A172 (cell line): Measurements from ENCODE around the gene BAIAP2. TPM values are rescaled to one million over a fixed set of nuclear protein-coding genes. Genes with fewer than 3 reads are reported as not detected.

ENCODE experiments used
- DNase-seq: peaks from one replicate; pipeline ENCODE4 v3.0.0-alpha.2; 2015; ENCODE audit warnings: low spot score
- total RNA-seq: library from RNA; depleted of rRNA; stranded (reverse); fragments of >200 nt; shearing (Covaris generic); gene quantifications from 2 replicates; pipeline ENCODE4 v1.2.3, GENCODE V29; 2014

The BAIAP2 gene
- total RNA-seq, 1 experiment from 2014 or later: 89.5 TPM

DNA sequence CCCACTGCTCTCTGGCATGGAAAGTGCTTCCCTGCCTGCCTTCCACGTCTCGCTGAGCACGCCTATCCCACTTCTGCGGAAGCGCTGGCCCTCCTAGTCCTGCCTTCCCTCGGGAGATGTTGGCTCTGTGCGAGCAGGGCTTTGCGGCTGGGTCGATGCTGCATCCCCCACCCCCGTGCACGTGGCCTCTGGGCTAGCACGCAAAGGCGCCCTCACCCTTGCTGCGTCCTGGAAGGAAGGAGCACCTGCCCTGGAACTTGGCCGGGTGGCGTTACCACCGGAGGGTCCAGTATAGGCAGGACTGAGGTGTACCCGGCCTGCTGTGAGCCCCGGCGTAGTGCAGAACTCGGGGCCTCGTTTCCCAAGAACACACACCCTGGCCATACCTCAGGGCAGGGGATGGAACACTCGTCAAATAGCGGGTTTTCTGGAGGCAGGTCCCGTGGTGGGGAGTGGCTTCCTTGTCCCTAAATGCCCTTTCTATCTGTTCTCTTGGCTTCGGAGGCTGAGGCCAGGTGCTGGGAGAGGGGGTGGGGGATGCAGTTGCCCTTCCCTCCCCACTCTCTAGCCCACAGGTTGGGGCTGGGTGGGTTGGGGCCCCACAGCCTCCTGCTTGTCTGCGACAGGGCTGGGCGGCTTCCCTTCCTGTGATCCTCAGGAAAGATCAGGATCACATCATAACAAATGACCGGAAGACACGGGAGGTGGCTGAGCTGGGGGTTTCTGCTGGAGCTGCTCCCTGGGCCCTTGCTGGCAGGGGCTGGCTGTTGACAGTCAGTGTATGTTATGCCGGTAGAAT lies 17.4 kb downstream of the BAIAP2 start:
- peak; percentile 50 for DNase-seq

GRCh38 chr17:81053041-81053970 lies 18.4 kb downstream of the BAIAP2 start:
- DNase-seq: no peak

GRCh38 chr17:81054308-81054707 lies 19.4 kb downstream of the BAIAP2 start:
- no peak for DNase-seq

GRCh38 chr17:81054881-81055370 lies 20.0 kb downstream of the BAIAP2 start:
- no peak for DNase-seq

GRCh38 chr17:81056312-81056711 lies 21.4 kb downstream of the BAIAP2 start:
- DNase-seq: no peak

GRCh38 chr17:81057079-81057730 lies 22.3 kb downstream of the BAIAP2 start:
- peak; percentile 78 for DNase-seq

DNA sequence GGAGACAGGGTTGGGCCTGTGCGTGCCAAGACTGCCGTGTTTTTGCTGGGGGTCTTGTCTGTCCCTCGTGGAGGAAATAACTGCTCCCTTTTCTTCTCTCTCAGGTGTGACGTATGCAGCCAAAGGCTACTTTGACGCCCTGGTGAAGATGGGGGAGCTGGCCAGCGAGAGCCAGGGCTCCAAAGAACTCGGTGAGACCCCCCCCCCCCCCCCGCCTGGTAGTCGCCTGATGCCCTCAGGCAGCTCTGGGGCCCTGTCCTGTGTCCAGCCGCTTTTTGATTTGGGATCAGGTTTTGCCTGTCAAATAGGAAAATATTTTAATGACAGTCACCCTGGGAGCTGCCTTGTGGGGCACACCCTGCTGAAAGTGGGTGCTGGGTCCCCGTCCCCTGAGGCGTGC lies 22.8 kb downstream of the BAIAP2 start:
- DNase-seq: no peak

DNA sequence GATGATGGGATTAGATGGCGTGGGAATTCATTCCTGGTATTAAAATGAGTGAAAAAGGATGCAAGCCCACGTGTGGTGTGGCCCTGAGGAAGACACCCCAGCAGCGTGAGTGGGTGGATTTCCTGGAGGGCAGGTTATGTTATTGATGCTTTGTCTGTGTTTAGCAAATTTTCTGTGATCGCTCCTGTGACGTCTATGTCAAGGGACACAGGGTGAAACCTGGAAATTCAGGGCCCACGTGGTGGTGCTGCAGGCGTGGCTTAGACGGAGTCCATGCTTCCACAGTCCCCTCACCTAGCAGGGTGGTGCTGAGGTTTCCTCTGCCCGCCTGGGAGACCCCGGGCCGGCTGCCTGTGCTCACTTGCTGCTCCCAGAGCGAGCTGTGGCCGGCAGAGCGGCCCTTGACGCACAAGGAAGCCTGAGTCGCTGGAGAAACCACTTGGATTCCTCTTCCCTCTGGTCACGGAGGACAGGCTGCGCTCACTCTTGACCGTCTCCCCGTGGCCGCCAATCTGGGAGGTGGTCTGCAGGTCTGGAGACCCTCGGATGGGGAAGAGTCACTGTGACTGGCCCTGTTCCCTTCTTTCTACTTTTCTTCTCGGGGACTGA lies 23.4 kb downstream of the BAIAP2 start:
- no peak for DNase-seq

GRCh38 chr17:81059026-81059425 lies 24.1 kb downstream of the BAIAP2 start:
- no peak for DNase-seq

- no peak for DNase-seq
Measured at GRCh38 chr17:81060416-81060815, 25.5 kb downstream of the BAIAP2 start.

DNA sequence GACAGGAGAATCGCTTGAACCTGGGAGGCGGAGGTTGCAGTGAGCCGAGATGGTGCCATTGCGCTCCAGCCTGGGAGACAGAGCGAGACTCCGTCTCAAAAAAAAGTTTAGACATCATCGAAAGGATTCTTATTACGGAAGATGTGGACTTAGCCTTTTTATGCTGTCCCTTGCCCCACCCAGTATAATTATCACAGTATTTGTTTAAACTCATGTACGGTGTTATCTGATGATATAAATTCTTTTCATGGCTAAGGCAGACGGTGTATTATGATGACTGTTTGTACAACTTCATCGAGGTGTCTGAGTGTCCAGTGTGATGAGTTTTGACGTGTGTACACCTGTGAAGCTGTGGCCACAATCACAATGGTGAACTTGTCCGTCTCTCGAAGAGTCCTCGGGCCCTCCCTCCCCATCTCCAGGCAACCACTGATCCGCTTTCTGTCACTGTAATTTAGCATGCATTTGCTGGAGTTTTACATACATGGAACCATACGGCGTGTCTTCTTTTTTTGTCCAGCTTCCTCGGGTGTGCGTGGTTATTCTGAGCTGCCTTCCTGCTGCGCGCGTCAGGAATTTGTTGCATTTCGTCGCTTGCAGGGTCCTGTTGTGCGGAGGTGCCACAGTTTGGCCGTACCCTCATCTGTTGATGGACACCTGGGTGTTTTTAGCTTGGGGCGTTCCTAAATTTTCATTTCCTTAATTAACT lies 26.2 kb downstream of the BAIAP2 start:
- no peak for DNase-seq

- no peak for DNase-seq
Measured at GRCh38 chr17:81062014-81062780, 27.2 kb downstream of the BAIAP2 start.

DNA sequence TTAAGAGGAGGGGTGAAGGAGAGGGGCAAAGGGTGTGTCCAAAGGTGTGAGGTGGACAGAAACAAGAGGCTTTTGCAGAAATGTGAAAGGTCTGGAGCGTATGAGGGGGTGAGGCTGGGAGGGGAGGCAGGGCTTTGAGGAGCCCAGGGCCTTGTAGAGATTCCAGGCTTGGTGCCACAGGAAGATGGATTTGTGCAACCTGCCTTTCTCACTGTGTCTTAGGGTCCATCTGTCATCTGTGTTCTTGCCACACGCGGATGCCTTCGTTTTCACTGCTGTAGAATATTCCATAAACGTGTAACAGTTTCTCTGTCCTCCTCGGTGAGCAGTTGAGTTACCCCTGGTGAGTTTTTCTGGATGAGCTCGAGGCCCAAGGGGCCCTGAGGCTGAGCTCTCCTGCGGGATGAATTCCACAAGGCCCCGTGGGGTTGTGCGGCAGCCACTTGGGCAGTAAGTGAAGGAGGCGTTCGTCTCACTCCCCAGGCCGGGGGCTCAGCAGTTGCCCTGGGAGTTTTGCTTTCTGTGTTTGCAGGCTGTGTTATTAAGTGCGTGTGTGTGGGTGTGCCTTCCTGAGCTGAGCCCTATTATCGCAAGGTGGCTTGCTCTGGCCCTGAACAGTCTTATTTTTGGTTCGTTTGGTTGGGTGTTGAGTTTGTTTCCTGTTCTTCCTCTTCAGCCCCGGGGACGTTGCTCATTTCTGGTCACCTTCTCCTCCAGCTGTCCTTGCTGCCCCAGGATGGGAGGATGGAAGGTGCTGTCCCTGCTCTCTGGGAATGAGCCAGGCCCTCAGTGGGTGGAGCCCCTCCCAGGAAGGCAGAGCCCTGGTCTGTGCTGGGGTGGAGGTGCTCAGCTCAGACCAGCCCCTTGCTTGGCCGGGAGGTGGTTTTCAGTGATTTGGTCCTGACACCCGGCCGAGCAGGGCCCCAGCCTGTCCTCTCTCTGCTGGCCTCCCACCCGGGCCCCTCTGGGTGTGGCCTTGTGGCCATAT lies 28.4 kb downstream of the BAIAP2 start:
- peak; percentile 26 for DNase-seq

GRCh38 chr17:81064678-81065475 lies 29.9 kb downstream of the BAIAP2 start:
- peak; percentile 51 for DNase-seq

- peak; percentile 41 for DNase-seq
Measured at GRCh38 chr17:81065500-81065899, 30.5 kb downstream of the BAIAP2 start.

DNA sequence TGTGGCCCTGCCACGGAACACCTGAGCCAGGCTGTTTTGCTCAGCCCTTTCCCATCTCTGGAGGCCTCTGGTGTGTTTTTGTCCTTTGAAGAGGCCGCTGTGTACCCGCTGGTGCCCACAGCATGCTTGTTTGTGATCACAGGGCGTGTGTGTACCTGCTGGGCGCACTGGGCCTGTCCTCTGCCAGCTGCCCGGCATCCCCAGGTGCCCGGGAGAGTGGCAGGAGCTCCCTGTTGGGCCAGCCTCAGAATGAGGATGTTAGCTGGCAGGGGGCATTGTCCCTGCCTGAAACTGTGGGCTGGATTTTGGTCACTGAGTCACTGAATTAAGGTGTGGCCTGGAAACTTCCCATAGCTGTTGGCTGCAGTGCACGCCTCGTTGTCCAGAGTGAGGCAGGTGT lies 31.1 kb downstream of the BAIAP2 start:
- peak; percentile 49 for DNase-seq

DNA sequence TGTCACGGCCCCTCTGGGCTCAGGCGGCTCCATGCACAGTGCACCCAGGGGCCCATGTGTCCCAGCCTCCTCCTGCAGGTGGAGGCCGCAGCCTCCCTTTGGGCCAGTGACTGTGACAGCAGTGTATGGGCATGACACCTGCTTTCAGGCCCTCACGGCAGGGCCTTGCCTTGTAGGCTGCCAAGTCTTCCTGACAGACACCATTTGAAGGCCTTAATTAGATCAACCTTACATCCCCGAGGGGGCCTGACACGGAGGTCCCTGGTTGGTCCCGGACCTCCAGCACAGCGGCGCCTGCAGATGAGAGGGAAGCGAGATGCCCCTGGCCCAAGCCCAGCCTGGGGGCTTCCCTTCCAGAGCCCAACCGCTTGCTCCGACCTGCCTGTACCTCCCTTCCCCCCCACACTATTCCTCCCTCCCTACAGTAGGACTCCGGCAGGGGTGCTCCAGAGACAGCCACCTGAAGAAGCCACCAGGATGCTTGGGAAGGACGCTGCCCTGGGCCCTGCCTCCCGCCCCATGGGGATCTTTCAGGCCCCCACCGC lies 31.9 kb downstream of the BAIAP2 start:
- DNase-seq: no peak

DNA sequence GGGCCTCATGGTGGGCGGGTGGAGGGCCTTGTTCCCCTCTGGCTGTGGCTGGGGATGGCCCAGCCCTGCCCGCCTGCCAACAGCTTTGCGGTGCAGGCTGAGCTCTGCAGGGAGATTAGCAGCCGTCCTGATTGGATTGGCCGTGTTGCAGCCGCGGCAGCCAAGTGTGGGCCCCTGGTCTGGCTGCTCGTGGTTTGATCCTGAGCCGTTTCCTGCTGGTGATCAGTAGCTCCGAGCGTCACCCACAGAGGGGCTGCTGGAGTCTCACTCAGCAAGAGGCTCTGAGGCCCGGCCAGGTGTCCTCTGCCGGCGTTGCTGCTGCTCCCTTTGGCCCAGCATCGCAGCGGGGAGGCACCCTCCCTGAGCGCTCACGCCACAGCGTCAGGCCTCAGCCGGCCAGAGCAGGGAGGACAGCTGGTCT lies 32.5 kb downstream of the BAIAP2 start:
- no peak for DNase-seq
